ENCODE data around the gene SSBP1. TPM values are rescaled to one million over a fixed set of nuclear protein-coding genes. Genes with fewer than 3 reads are reported as not detected.

SSBP1 gene
- total and polyA plus RNA-seq, 2 of the 8 experiments (the other 6 are each of a cell fraction or from before 2014, with no cell fraction given): 136 to 254 TPM

DNA sequence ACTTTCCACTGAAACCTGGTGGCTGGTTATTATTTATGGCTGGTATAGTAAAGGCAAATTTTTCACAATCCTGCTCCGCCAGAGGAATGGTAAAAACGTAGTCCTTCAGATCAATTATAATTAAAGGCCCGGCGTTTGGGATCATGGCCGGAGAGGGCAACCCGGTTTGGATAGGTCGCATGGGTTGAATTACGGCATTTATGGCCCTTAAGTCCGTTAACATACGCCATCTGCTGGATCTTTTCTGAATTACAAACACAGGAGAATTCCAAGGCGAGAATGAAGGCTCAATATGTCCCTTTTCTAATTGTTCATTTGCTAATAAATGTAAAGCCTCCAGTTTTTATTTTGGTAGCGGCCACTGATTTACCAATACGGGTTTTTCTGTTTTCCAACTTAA lies 14.5 kb downstream of the SSBP1 start:
- H3K9ac ChIP-seq (replicated peaks in 1 of 4; ENCODE audit: extremely low read depth in 1 of 4, low read depth in 3 of 4, low read length in 3 of 4): no peak overlapping the region
- H3K79me1 ChIP-seq (ENCODE audit: low read depth, low read length): peaks cover 2% of the 10 kb centered on the region; the same call in 1 of the 2 replicates
- no peak overlapping the region for H2BK15ac ChIP-seq (ENCODE audit: low read length)
- no peak overlapping the region for H2BK12ac ChIP-seq (ENCODE audit: low read depth, low read length)
- H3K9me3 ChIP-seq (ENCODE audit: insufficient read depth in 2 of 2, low read depth in 1 of 2, low read length in 1 of 2): peaks cover 23 to 26% of the 10 kb centered on the region in 2 experiments
- no peak overlapping the region for H4K5ac ChIP-seq (ENCODE audit: insufficient read length, low read depth, low read length)
- H3K27ac ChIP-seq (ENCODE audit: low read depth, low read length): no peak overlapping the region
- FAIRE-seq (no peak), DNase-seq (ENCODE audit: low read depth in 1 of 2, low spot score in 2 of 2) (no peak)
- no peak overlapping the region for H3K14ac ChIP-seq (ENCODE audit: insufficient read length)
- no peak overlapping the region for H3K23ac ChIP-seq (ENCODE audit: insufficient read length)
- POLR2A ChIA-PET (ENCODE audit: partially characterized antibody): interaction anchor here (0.6 kb wide), 1 partner anchor 15 kb away, joined by 3 read pairs; the partner anchor contains the start of gene SSBP1
- no peaks in the 10 kb centered on the region for H3K79me2 ChIP-seq (ENCODE audit: control insufficient read depth in 1 of 2, insufficient read depth in 2 of 2, low read length in 2 of 2)
- H3K4me3 ChIP-seq (ENCODE audit: extremely low read depth in 1 of 4, insufficient read depth in 2 of 4, low read depth in 3 of 4, low read length in 4 of 4): no peak overlapping the region
- H3K4me1 ChIP-seq (replicated peaks in 1 of 4; ENCODE audit: control insufficient read depth in 3 of 4, insufficient read depth in 4 of 4, low read length in 3 of 4): no peaks in the 10 kb centered on the region
- H3K18ac ChIP-seq (ENCODE audit: extremely low read depth, low read length): no peak overlapping the region
- no peak overlapping the region for H3K56ac ChIP-seq (replicated peaks; ENCODE audit: insufficient read length, low read depth, low read length)
- no peaks in the 10 kb centered on the region for H3K27me3 ChIP-seq (replicated peaks in 1 of 4; ENCODE audit: control insufficient read depth in 3 of 4, extremely low read depth in 1 of 4, insufficient read depth in 3 of 4, low read length in 3 of 4)
- H4K91ac ChIP-seq (replicated peaks; ENCODE audit: insufficient read length, low read length): no peak overlapping the region
- H3K23me2 ChIP-seq (ENCODE audit: low read depth, low read length): no peaks in the 10 kb centered on the region
- H2AK5ac ChIP-seq (ENCODE audit: low read depth, low read length): no peak overlapping the region
- H2BK120ac ChIP-seq (replicated peaks; ENCODE audit: low read depth, low read length): no peak overlapping the region
- no peak overlapping the region for H2AFZ ChIP-seq (ENCODE audit: low read length)
- WGBS, 2 experiments (ENCODE audit: extremely low coverage in 1 of 2, insufficient coverage in 1 of 2, insufficient read length in 1 of 2, insufficient replicate concordance in 2 of 2, low coverage in 1 of 2, low lambda C conversion rate in 2 of 2, missing lambda C conversion rate in 1 of 2): 85% methylated on average over 13 of the region's 13 CpGs; no CpG with 5 or more reads in 1 of the 2 experiments
- CTCF ChIA-PET (ENCODE audit: partially characterized antibody): no interaction called here
- TF ChIP-seq, protein P1, sequence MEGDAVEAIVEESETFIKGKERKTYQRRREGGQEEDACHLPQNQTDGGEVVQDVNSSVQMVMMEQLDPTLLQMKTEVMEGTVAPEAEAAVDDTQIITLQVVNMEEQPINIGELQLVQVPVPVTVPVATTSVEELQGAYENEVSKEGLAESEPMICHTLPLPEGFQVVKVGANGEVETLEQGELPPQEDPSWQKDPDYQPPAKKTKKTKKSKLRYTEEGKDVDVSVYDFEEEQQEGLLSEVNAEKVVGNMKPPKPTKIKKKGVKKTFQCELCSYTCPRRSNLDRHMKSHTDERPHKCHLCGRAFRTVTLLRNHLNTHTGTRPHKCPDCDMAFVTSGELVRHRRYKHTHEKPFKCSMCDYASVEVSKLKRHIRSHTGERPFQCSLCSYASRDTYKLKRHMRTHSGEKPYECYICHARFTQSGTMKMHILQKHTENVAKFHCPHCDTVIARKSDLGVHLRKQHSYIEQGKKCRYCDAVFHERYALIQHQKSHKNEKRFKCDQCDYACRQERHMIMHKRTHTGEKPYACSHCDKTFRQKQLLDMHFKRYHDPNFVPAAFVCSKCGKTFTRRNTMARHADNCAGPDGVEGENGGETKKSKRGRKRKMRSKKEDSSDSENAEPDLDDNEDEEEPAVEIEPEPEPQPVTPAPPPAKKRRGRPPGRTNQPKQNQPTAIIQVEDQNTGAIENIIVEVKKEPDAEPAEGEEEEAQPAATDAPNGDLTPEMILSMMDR (IDR thresholded peaks at IDR 0.05; ENCODE audit: control extremely low read depth in 1 of 3, insufficient read depth in 1 of 3, low read depth in 1 of 3, low read length in 3 of 3): peak; percentile 2 to 42 (median 30); a peak in 3 of 4 replicates
- TF ChIP-seq RAD21 (IDR thresholded peaks at IDR 0.05 in 1 of 2, conservative IDR thresholded peaks at IDR 0.05 in 1 of 2; ENCODE audit: low read depth in 2 of 2, low read length in 2 of 2) (peak; percentile 9 to 34; a peak in 3 of 4 replicates), FOSL1 (IDR thresholded peaks at IDR 0.05; ENCODE audit: insufficient read depth, low read depth, low read length) (no peak)
- no peaks in the 10 kb centered on the region for H4K20me1 ChIP-seq (replicated peaks in 1 of 2; ENCODE audit: control insufficient read depth in 1 of 2, insufficient read depth in 2 of 2, low read length in 2 of 2)
- H3K4me2 ChIP-seq (ENCODE audit: insufficient read depth in 1 of 2, low read depth in 2 of 2, low read length in 2 of 2): no peak overlapping the region
- H3K4ac ChIP-seq (replicated peaks; ENCODE audit: insufficient read length, low read depth, low read length): no peak overlapping the region
- H3K36me3 ChIP-seq (ENCODE audit: control insufficient read depth in 2 of 4, insufficient read depth in 4 of 4, low read length in 3 of 4): peaks cover 16 to 76% (median 54%) of the 10 kb centered on the region in 4 experiments
- no peak overlapping the region for H4K8ac ChIP-seq (ENCODE audit: extremely low read depth, insufficient read depth, low read length)
- H2BK5ac ChIP-seq (ENCODE audit: low read depth, low read length): no peak overlapping the region
- H2BK20ac ChIP-seq (ENCODE audit: low read length): no peak overlapping the region
